Astrocyte of the spinal cord (primary cell): ENCODE results near the gene KIF7.

Experiments
- DNase-seq: peaks from one replicate; pipeline ENCODE4 v3.0.0; 2011; ENCODE audit warnings: low read depth, low spot score
- H3K4me3 ChIP-seq: 2 replicates; pipeline ENCODE4 v1.5.1; 2011; ENCODE audit warnings: low read depth, mild to moderate bottlenecking, low read length, moderate library complexity
- CTCF ChIP-seq: IDR thresholded peaks from 2 replicates; pipeline ENCODE4 v1.5.1; 2012; ENCODE audit warnings: low read depth, mild to moderate bottlenecking, low read length, inconsistent platforms
- in situ Hi-C: cut with HindIII; loops from 2 replicates; pipeline ENCODE4 v1.10.0; 2017; ENCODE audit warnings: low sequenced_read_pairs

The KIF7 gene

DNA sequence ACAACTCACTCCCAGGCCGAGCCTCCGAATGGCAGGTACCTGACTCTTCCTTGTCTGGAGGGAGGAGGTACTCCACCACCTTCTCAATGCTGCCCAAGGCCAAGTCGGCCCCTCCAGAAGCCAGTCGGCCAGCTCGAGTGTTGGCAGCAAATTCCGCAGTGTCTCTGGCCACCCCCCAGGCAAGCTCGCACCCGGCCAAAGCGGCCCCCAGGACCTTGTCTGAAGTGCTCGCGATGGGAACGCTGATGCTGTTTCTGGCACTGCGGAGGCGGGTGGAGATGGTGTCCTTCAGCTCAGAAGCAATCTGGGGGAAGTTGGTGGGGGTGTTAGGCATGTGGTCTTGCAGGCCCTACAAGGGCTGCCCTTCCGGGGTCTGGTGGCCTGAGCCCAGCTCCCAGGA, 14.7 kb upstream of the KIF7 start:
- DNase-seq: no peak
- H3K4me3 ChIP-seq: no peak overlapping the region
- in situ Hi-C loops: no loop called here
- TF ChIP-seq CTCF: no peak

DNA sequence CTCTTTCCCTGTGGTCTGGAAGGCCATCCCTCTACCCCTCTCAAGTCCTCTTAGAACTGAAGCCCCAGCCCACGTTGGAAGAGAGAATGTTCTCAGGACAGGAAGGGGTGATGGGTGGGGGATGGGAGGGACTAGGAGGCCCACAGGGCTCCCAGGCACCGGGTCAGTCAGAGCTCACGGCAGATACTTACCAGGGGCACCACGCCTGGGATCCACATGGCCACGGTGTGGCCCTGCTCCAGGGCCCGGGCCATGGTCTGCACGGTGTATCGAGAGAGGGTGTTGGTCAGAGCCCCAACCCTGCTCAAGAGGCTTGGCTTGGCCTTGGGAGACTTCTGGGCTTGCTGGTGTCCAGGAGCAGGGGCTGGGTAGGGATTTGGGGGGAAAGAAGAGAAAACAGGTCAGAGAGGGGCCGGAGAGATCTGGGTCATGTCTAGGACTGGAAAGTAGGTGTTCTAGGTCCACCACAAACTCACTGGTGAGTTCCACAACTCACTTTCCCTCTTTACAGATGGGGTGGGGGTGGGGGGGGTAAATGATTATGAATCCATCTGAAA, 14.1 kb upstream of the KIF7 start:
- H3K4me3 ChIP-seq: no peak overlapping the region
- no peak for TF ChIP-seq CTCF
- in situ Hi-C loops: no loop called here
- DNase-seq: no peak

DNA sequence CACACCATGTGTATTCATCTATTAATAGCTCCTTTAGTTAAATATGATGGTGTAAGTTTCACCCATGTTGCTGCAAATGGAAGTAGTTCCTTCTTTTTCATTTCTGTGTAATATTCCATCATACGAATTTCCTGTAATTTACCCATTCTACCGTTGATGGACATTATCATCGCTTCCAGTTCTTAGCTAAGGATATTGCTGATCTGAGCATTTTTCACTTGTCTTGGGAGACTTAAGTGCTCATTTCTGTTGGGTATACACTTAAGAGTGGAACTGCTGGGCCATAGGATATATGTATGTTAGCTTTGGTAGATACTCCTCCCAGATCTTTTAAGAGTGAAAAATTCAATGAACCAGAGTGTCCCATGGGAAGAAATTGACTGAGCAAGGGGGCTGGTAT, 12.9 kb upstream of the KIF7 start:
- no peak for DNase-seq
- H3K4me3 ChIP-seq: no peak overlapping the region
- no peak for TF ChIP-seq CTCF
- in situ Hi-C loops: no loop called here

GRCh38 chr15:89667706-89667960, 12.4 kb upstream of the KIF7 start:
- H3K4me3 ChIP-seq: no peak overlapping the region
- no peak for DNase-seq
- no peak for TF ChIP-seq CTCF
- in situ Hi-C loops: no loop called here

DNA sequence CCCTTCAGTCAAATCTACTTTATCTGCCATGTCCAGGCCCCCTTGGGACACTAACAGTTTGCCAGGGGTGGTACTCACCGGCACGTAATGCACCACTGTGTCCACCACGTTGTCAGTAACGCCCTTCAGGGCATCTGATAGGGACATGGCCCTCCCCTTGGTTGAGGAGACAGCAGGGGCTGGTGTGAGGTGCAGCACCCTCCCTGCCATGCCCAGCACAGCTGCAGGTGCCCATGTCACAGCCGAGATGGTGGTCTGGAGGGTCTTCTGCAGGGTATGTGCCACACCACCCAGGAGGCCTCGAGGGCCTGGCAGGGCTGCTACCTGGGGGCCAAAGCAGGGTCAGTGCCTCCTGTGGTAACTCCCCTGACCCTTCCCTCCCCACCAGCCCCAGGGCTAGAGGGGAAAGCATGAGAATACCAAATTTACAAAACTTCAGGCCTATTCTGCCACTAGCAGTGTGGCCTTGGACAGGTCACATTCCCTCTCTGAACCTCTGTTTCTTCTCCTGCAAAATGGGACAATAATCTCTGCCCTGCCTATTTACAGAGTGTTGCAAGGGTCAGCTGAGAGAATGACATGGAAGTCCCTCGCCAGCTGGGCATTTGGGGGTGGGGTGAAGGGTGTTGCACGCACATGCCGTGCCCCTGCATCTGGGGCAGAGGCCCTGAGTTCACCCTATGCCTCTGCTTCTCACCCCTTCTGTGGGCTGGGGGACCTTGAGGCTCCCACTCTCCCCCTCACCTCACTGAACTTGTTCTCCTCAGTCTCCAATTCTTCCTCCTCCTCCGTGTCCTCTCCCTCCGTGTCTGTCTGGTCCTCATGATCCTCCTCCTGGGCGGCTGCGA, 11.8 kb upstream of the KIF7 start:
- no peak for DNase-seq
- in situ Hi-C loops: no loop called here
- H3K4me3 ChIP-seq: no peak overlapping the region
- no peak for TF ChIP-seq CTCF

- in situ Hi-C loops: no loop called here
- TF ChIP-seq CTCF: no peak
- no peak for DNase-seq
- H3K4me3 ChIP-seq: no peak overlapping the region
These were observed 11.1 kb upstream of the KIF7 start for GRCh38 chr15:89666184-89666857.
